HG03342 (cell line): ENCODE data around the gene NRXN3.

Experiments used
- ATAC-seq: cut with Tn5 transposase; IDR thresholded peaks from one replicate; pipeline ENCODE4 v1.9.1; 2021; ENCODE audit warnings: mild to moderate bottlenecking, moderate library complexity; ENCODE audit not compliant: unreplicated experiment

Gene NRXN3

DNA sequence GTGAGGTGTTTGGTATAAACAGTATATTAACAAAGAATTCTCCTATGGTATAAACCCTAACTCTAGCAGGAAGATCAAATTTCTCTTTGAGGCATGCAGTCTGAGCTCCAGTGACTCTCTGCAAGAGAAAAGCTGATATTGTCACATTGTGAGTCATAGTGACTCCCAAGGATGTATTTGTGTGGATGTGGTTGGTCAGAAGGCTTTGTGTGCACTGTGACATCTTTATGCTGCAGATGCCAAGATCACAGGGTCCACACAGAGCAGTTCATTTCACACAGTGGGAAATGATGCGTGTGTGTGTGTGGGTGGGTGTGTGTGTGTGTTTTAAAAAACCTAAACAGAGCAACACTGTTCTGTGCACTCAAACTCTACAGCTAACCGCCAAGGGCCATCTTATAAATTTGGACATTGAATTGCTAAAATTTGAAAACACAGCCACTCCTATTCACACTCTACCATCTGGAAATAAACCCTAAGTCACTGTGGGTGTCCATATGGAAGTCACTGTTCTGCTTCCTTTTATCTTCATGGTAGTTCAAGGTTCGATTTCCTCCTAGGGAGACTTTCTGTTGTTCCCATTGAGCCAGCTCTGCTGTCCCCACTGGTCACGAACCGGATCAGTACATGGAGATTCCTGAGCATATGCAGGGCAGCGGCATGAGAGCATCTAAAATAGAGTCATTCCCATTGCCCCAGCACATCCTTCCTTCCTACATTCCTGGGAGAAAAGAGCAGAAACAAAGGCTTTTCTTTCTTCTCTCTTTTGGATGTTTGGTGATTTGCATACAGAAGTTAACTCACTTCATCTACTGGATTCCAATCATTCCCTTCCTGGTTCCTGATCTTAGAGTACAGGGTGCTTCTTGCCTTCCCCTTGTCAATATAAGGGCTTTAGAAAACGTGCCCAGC, 1313.6 kb downstream of the NRXN3 start:
- no peak for ATAC-seq

- no peak for ATAC-seq
Observed at GRCh38 chr14:79487632-79488031, 1317.5 kb downstream of the NRXN3 start.

DNA sequence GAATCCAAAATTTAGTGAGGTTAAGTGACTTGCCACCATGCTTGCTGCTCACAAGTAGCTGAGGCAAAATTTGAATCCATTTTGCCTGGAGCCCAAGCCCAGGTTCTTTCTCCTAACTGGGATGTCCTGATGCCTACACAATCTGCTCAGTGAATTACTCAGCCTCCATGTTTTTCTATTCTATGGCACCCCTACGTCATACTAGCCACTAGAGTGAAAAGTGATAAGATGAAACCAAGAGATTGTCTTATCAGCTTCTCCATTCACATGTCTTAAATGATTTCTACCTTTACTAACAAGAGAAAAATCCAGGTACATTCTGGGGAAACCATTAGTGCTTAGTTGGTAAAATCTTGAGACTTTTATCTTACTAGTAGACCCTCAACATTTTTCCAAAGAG, 1321.0 kb downstream of the NRXN3 start:
- ATAC-seq = no peak

- ATAC-seq = no peak
Observed at GRCh38 chr14:79493081-79493645, 1323.0 kb downstream of the NRXN3 start.

DNA sequence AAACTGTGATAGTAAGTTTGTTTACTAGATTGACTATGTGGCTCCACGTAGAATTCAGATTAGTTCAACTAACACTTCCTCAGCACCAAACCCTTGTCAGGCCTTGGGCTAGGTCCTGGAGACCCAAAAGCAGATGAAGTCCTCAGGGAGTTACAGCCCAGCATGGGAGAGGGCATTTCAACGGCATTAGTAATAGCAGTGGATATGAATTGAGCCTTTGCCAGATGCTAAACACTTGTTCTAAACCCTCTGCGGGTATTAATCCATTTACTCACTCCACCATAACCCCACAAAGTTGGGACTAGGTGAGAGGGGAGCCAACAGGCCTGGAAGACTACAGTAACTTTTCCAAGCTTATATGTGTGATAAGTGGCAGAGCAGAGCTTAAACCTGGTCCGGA, 1326.5 kb downstream of the NRXN3 start:
- no peak for ATAC-seq

DNA sequence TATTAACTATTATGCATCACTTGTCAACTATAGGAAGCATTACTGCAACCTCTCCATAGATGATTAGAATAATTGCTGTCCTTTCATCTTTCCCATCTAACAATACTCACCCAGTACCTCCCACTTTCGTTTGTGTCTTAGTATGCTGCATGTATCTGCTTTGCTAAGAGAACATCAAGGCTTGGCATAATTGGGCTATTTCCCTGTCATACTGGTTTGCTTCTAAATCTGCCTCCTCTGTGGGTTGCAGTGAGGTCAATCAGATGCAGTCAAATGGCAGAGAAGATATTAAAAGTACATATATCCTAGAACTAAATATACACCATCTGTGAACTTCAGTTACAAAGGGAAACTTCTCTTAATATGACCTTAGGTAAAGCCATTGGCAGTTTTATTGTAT, 1330.3 kb downstream of the NRXN3 start:
- no peak for ATAC-seq

- no peak for ATAC-seq
Observed at GRCh38 chr14:79502136-79502750, 1332.1 kb downstream of the NRXN3 start.

DNA sequence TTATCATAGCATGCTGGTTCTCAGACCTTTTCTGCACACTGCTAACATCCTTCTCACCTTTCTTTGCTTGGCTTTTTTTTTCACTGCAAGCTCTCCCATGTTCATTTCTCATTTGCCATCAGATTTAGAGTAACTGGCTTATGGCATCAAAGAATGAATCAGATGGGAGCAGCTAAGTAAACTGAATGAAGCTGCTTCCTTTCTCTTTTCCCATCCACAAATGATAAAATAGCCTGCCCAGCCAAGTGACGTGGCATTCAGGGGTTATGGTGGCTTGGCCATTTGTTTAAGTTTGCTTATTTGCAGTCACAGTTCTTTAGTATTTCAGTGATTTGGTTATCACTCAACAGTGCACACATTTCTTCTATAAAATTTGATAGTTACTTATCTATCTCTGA, 1332.6 kb downstream of the NRXN3 start:
- ATAC-seq = no peak

DNA sequence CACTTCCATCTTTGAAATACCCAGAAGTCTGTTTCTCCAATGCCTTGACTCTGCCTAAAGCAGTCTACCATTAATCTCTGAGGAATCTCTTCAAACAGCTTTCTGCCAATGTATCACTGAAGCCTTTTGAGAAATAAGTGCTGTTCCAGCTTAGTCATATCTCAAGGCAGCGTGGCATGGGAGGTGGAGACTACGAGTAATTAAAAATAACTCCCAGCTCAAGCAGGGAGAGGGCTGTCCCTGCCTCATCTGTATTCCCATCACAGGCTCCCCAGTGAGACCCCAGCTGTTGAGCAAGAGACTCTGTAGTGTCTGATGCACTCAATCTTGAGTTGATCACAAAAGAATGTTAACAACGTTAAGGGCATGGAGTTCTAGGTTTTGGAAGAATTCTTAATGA, 1340.5 kb downstream of the NRXN3 start:
- ATAC-seq = no peak

DNA sequence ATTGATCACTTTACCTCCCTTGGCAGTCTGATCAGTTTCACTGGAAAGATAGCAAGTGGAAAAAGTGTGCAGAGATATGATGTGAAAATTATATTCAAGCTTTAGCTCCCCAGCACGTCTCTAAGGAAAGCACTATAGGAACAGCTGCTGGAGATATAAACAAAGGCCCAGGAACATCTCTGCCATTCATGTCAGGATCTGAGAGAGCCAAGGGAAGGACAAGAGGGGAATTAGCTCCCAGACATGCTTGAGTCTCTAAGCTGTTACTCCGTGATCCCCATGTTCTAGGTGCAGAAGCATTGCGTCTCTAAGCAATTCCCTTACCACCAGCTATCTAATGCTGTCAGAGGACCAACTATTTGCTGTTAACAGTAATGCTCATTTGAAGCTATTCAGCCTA, 1341.0 kb downstream of the NRXN3 start:
- ATAC-seq = no peak

DNA sequence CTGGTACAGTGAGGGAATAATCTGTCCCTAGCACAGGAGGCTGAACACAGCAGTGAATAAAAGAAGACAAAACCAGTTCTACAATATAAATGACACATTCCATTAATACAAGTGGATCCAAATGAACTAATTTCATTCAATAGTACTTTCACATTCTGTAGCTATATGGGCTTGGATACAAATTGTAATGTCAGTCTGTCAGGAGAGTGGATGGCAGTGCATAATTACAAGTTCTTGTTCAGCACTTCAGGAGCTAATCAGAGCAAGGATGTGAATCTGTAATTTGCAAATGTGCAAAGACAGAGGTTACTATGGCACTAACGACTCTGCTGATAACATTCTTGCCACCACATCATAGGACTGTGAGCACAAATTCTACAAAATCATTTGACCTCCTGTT, 1343.3 kb downstream of the NRXN3 start:
- no peak for ATAC-seq

DNA sequence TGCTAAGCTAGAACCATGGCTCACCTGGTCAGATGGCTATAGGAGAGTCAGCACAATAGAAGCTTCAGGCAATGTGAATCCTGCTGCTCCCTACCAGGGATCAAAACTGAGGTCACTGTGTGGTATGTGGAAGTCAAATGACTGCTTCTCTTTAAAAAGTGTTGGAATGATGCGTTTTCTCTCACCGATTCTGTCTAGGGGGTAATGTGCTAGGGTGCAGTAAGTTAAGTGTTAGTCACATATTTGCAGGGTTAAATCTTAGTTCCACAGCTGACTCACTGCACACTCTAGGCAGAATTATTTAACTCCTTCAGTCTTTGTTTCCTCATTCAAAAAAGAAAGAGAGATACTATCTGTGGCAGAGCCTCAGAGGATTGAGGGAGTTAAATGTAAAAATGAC, 1344.5 kb downstream of the NRXN3 start:
- ATAC-seq = no peak

DNA sequence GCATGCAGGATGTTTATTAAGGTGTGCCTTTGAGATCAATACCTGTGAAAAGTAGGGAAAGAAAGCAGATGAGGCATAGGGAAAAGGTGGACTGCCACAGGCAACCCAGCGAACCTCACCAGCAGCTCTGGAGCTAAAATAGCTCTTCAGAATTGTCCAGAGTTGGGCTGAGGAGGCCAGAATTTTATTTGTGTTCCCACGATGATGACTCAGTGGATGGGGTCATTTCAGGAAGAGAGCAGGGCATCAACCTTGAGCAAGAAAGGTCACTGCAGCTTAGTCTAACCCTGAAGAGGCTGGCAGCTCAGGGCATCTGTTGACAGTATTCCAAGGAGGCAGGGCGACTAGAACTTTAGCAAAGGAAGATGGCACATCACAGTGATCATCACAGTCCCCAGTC, 1345.0 kb downstream of the NRXN3 start:
- no peak for ATAC-seq

DNA sequence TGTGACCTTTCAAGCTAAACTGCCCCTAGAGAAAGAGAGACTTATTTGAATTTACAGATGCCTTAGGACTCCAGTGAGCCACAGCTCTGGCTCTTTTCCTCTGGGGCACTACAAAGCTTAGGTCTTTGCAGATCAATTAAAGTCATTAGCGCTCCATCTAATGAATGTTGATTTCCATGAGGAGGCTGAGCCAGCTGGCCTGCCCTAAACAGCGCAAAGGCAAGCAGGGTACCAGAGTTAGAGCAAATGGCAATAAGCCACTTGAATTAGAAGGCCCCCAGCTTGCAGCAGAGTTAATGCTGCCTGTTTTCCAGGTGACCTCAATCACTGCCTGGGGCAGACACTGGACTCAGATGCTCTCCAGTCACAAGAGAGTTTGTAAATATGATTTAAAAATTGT, 1345.8 kb downstream of the NRXN3 start:
- ATAC-seq = no peak

- ATAC-seq = no peak
Observed at GRCh38 chr14:79525416-79525815, 1355.2 kb downstream of the NRXN3 start.

DNA sequence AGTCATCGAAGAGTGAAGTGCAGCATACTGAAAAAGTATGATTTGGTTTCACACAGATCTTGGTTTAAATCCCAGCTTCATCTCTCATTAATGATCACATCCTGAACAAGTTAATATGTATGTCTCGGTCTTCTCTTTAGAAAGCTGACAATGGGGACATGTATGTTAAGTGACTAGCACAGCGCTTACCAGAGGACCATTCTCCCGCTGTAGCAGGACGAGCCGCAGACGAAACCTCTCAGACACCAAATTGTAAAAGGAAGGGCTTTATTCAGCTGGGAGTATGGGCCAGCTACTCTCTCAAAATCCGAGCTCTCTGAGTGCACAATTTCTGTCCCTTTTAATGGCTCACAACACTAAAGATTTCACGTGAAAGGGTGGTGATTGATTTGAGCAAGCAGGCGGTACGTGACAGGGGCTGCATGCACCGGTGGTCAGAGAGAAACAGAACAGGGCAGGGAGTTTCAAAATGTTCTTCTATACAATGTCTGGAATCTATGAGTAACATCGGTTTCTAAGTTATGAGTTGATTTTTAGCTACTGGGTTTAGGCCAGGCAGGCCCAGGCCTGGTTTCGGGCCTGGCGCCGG, 1358.7 kb downstream of the NRXN3 start:
- ATAC-seq = no peak

DNA sequence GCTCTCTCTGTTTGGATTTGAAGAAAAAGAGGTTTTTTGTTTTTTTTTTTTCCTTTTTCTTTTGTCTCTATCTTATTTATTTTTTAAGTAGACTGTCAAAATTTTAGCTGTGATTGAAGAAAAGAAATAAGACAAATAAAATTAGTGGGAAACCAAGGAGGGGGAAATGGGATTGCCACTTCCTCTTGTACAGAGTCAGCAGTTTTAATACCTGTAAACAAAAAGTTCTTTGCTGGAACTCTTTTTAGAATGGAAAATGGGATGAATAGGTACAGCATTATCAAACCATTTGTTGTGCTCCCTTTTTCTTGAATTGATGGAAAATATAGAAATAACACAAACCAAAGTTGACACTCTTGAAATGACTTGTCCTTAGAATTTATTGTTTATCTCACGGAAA, 1360.4 kb downstream of the NRXN3 start:
- no peak for ATAC-seq

DNA sequence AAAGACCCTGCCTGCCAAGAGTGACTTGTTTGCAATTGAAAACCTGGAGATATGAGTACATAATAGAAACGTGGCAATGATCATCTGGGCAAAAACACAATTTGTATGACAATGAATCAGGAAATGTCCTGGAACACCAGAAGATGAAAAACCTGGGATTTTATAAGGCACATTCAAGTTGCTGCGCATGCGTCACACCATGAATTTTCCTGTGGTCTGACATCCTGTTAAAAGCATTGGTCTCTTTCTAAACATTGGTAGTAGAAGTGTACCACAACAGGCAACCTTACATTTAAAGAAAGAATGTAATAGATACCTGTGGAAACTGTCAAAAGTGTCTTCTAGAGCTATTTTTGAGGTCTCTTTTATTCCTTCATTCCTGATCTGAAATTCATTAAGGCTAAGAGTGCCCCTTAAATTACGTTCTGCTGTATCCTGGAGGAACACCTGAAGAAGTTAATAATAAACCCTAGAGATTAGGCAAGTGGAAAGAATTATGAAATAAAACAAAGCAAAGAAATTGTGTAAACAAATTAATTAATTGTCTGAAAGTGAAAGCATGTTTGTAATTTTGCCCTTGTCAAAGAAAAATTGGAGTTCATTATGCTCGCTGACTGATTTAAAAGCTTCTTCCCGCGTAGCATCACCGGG, 1364.7 kb downstream of the NRXN3 start:
- no peak for ATAC-seq

GRCh38 chr14:79540394-79540793, 1370.2 kb downstream of the NRXN3 start:
- ATAC-seq = no peak

- ATAC-seq = no peak
Observed at GRCh38 chr14:79542121-79542520, 1371.9 kb downstream of the NRXN3 start.

GRCh38 chr14:79543348-79543747, 1373.2 kb downstream of the NRXN3 start:
- no peak for ATAC-seq
